ENCODE data around the gene ZFP1. TPM values are rescaled to one million over a fixed set of nuclear protein-coding genes. Genes with fewer than 3 reads are reported as not detected.

ZFP1 gene
- total and polyA plus RNA-seq, 9 of the 15 experiments (the other 6 are each of a cell fraction or from before 2014, with no cell fraction given): 2.6 to 14.7 (median 11.6) TPM

DNA sequence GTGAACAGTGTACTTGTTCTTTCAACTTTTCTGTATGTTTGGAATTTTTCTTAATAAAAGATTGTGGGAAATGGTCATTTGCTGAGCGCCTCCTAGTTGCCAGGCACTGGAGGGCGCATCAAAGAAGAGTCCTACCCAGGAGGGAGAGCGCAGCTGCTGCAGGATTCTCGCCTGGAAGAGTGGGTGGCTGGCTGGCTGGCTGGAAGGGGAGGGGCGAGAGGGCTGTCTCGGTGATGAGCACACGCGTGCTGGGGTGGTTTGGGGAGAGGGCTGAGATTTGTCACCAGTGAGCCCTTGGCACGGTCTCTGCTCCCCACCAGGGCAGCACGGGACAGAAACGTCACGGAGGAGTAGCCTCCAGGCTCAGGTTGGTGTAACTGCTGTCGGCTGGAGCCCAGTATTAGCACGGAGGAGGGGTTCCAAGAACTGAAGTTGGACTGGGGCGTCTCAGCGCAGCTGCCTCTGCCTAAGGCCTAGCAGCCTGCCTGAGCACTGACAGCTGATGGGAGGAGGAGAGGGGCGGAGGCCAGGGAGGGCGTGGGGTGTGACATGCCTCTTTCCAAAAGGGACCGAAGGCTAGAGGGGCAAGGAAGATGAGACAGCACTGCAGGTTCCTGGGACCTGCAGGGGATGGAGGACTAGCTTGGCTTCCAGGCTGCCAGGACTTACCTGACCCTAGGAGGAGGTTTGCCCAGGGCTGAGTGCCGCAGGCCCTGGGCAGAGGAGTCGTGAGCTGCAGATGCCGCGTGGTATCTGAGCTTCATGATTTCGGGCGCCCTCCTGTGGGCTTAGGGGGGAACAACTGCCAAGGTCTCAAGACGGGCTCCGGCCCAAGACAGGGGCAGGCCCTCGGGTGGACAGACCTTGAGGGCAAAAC lies 37.4 kb upstream of the ZFP1 start (continued):
- peak; percentile 82 for TF ChIP-seq MEIS2 (IDR thresholded peaks at IDR 0.05; ENCODE audit: partially characterized antibody)
- peak; percentile 93 for TF ChIP-seq PKNOX1 (IDR thresholded peaks at IDR 0.05)
- TF ChIP-seq CAMTA2 (CRISPR knock-in tag; conservative IDR thresholded peaks at IDR 0.05): 0 out of 2 replicates have a peak, but pooled peaks have one; percentile 29
- no peak for TF ChIP-seq GABPA (tag; conservative IDR thresholded peaks at IDR 0.05; ENCODE audit: low read depth)
- peak; percentile 58; the same call in 1 of the 2 replicates for TF ChIP-seq CREB3L1 (IDR thresholded peaks at IDR 0.05; ENCODE audit: borderline replicate concordance, low read depth)
- TF ChIP-seq, protein P1, sequence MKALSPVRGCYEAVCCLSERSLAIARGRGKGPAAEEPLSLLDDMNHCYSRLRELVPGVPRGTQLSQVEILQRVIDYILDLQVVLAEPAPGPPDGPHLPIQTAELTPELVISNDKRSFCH (CRISPR knock-in tag; IDR thresholded peaks at IDR 0.05): no peak
- TF ChIP-seq, protein P1 (tag; IDR thresholded peaks at IDR 0.05): no peak
- no peak for TF ChIP-seq RERE (CRISPR knock-in tag; IDR thresholded peaks at IDR 0.05; ENCODE audit: borderline replicate concordance)
- TF ChIP-seq, protein P2, sequence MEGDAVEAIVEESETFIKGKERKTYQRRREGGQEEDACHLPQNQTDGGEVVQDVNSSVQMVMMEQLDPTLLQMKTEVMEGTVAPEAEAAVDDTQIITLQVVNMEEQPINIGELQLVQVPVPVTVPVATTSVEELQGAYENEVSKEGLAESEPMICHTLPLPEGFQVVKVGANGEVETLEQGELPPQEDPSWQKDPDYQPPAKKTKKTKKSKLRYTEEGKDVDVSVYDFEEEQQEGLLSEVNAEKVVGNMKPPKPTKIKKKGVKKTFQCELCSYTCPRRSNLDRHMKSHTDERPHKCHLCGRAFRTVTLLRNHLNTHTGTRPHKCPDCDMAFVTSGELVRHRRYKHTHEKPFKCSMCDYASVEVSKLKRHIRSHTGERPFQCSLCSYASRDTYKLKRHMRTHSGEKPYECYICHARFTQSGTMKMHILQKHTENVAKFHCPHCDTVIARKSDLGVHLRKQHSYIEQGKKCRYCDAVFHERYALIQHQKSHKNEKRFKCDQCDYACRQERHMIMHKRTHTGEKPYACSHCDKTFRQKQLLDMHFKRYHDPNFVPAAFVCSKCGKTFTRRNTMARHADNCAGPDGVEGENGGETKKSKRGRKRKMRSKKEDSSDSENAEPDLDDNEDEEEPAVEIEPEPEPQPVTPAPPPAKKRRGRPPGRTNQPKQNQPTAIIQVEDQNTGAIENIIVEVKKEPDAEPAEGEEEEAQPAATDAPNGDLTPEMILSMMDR (IDR thresholded peaks at IDR 0.05 in 2 of 3, conservative IDR thresholded peaks at IDR 0.05 in 1 of 3; ENCODE audit: insufficient read depth in 2 of 3, low read depth in 1 of 3, low read length in 3 of 3): peak; percentile 90 to 95 (median 92)
- TF ChIP-seq HLTF (IDR thresholded peaks at IDR 0.05): peak; percentile 84; the same call in 1 of the 2 replicates
- peak; percentile 88 for TF ChIP-seq KLF1 (tag; IDR thresholded peaks at IDR 0.05)
- TF ChIP-seq ERF (CRISPR knock-in tag; IDR thresholded peaks at IDR 0.05): peak; percentile 24; the same call in 1 of the 2 replicates
- peak in 1 of 2 experiments; percentile 99; a peak in 2 of 4 replicates for TF ChIP-seq HDAC1 (IDR thresholded peaks at IDR 0.05)
- peak; percentile 47; the same call in 1 of the 2 replicates for TF ChIP-seq ZEB2 (IDR thresholded peaks at IDR 0.05)

Data from K562 (cell line).